ENCODE data around the gene GRB14. TPM values are rescaled to one million over a fixed set of nuclear protein-coding genes. Genes with fewer than 3 reads are reported as not detected.

Gene GRB14
- total RNA-seq (0.19 TPM), polyA plus RNA-seq (0.41 TPM)
- long read RNA-seq, donor 1, result 0 reads
- long read RNA-seq, donor 2, result 0 reads
- long read RNA-seq, donor 3, result 0 reads
- long read RNA-seq, donor 4, result 0 reads
- long read RNA-seq, donor 5, result 0 reads
- long read RNA-seq, donor 6, result 0 reads
- long read RNA-seq, donor 7, result 0 reads
- long read RNA-seq, donor 8, result 0 reads
- long read RNA-seq, donor 9, result 0 reads
- long read RNA-seq, donor 10, result 0 reads

- Histone ChIP-seq H3K36me3 (ENCODE audit: control insufficient read depth in 2 of 2, insufficient read depth in 2 of 2, low read length in 1 of 2) (no peaks in the 10 kb centered on the region), H3K4me1 (ENCODE audit: control insufficient read depth in 2 of 2, insufficient read depth in 2 of 2, low read length in 2 of 2) (peaks cover 6 to 7% of the 10 kb centered on the region in 2 donors), H3K9me3 (ENCODE audit: control insufficient read depth in 2 of 2, insufficient read depth in 1 of 2, low read length in 1 of 2) (no peaks in the 10 kb centered on the region), H3K4me3 (ENCODE audit: low read length in 2 of 2) (peak within 1 kb of the TSS in 1 of 2 donors; percentile 47), H3K27ac (ENCODE audit: low read depth in 1 of 2, low read length in 1 of 2) (no peak within 1 kb of the TSS), H3K27me3 (ENCODE audit: control insufficient read depth in 2 of 2, insufficient read depth in 1 of 2, low read length in 1 of 2) (peaks cover 24 to 47% of the 10 kb centered on the region in 2 donors)
- DNase-seq (ENCODE audit: low read depth in 6 of 9, low spot score in 9 of 9), result peak in 3 of 9 donors; percentile 15 to 32 (median 16)
- WGBS, result under 1% methylated on average over 95 of the region's 96 CpGs
These were observed at the start of gene GRB14 for GRCh38 chr2:164620873-164621763. GRB14 (minus strand) TSS chr2:164621482; CDS start chr2:164621309, 173 bp downstream.

DNA sequence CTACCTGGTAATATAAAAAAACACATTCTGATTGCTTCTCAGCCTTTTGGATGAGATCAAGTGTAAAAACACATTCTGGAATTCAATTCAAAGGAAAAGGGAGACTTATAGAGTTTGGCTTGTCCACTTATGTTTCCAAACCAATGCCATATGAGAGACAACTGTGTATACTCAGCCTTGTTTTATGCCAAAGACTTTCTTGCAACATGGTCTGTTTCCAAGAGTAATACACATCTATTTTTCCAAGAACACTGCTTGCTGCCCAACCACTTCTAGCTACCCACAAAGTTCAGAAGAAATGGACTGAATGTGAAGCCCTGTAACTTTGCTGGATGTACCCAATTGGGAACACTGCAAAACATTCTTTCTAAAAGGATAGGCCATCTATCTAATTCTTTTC is 48.0 kb upstream of the GRB14 start:
- H3K4me3 ChIP-seq (ENCODE audit: low read length in 2 of 2), result no peak overlapping the region
- H3K27ac ChIP-seq (ENCODE audit: low read depth in 1 of 2, low read length in 1 of 2), result no peak overlapping the region
- no peaks in the 10 kb centered on the region for H3K9me3 ChIP-seq (ENCODE audit: control insufficient read depth in 2 of 2, insufficient read depth in 1 of 2, low read length in 1 of 2)
- H3K36me3 ChIP-seq (ENCODE audit: control insufficient read depth in 2 of 2, insufficient read depth in 2 of 2, low read length in 1 of 2), result no peaks in the 10 kb centered on the region
- no peaks in the 10 kb centered on the region for H3K27me3 ChIP-seq (ENCODE audit: control insufficient read depth in 2 of 2, insufficient read depth in 1 of 2, low read length in 1 of 2)
- no peaks in the 10 kb centered on the region for H3K4me1 ChIP-seq (ENCODE audit: control insufficient read depth in 2 of 2, insufficient read depth in 2 of 2, low read length in 2 of 2)
- no peak for DNase-seq (ENCODE audit: low read depth in 6 of 9, low spot score in 9 of 9)

GRCh38 chr2:164667566-164667965 is 46.3 kb upstream of the GRB14 start:
- Histone ChIP-seq H3K4me3 (ENCODE audit: low read length in 2 of 2) (no peak overlapping the region), H3K36me3 (ENCODE audit: control insufficient read depth in 2 of 2, insufficient read depth in 2 of 2, low read length in 1 of 2) (no peaks in the 10 kb centered on the region), H3K9me3 (ENCODE audit: control insufficient read depth in 2 of 2, insufficient read depth in 1 of 2, low read length in 1 of 2) (no peaks in the 10 kb centered on the region), H3K27ac (ENCODE audit: low read depth in 1 of 2, low read length in 1 of 2) (no peak overlapping the region), H3K4me1 (ENCODE audit: control insufficient read depth in 2 of 2, insufficient read depth in 2 of 2, low read length in 2 of 2) (no peaks in the 10 kb centered on the region), H3K27me3 (ENCODE audit: control insufficient read depth in 2 of 2, insufficient read depth in 1 of 2, low read length in 1 of 2) (no peaks in the 10 kb centered on the region)
- 92% methylated on average over 2 of the region's 2 CpGs for WGBS
- no peak for DNase-seq (ENCODE audit: low read depth in 6 of 9, low spot score in 9 of 9)

DNA sequence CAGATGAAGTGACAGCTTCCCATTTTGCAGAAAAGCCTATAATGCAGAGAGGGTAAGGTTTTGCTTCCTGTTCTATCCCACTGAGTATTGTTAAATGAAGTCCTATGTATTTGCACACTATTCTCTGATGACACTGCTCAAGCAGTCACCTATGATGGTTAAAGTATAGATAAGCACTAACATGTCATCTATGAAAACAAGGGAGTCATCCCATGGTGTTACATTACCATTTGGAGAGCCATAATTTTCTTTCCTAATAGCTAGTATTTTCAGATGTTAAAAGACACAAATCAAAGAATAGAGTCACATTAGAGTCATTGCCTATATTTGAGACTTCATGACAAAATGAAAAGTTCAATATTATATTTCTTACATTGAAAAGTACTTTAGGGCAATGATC is 42.8 kb upstream of the GRB14 start:
- no peak overlapping the region for H3K27ac ChIP-seq (ENCODE audit: low read depth in 1 of 2, low read length in 1 of 2)
- H3K27me3 ChIP-seq (ENCODE audit: control insufficient read depth in 2 of 2, insufficient read depth in 1 of 2, low read length in 1 of 2), result no peaks in the 10 kb centered on the region
- no peaks in the 10 kb centered on the region for H3K9me3 ChIP-seq (ENCODE audit: control insufficient read depth in 2 of 2, insufficient read depth in 1 of 2, low read length in 1 of 2)
- DNase-seq (ENCODE audit: low read depth in 6 of 9, low spot score in 9 of 9), result no peak
- no peaks in the 10 kb centered on the region for H3K36me3 ChIP-seq (ENCODE audit: control insufficient read depth in 2 of 2, insufficient read depth in 2 of 2, low read length in 1 of 2)
- H3K4me3 ChIP-seq (ENCODE audit: low read length in 2 of 2), result no peak overlapping the region
- no peaks in the 10 kb centered on the region for H3K4me1 ChIP-seq (ENCODE audit: control insufficient read depth in 2 of 2, insufficient read depth in 2 of 2, low read length in 2 of 2)

GRCh38 chr2:164662868-164663631 is 41.8 kb upstream of the GRB14 start:
- no peaks in the 10 kb centered on the region for H3K9me3 ChIP-seq (ENCODE audit: control insufficient read depth in 2 of 2, insufficient read depth in 1 of 2, low read length in 1 of 2)
- no peaks in the 10 kb centered on the region for H3K27me3 ChIP-seq (ENCODE audit: control insufficient read depth in 2 of 2, insufficient read depth in 1 of 2, low read length in 1 of 2)
- H3K4me3 ChIP-seq (ENCODE audit: low read length in 2 of 2), result no peak overlapping the region
- no peak overlapping the region for H3K27ac ChIP-seq (ENCODE audit: low read depth in 1 of 2, low read length in 1 of 2)
- DNase-seq (ENCODE audit: low read depth in 6 of 9, low spot score in 9 of 9), result no peak
- 95% methylated on average over 1 of the region's 1 CpG for WGBS
- no peaks in the 10 kb centered on the region for H3K4me1 ChIP-seq (ENCODE audit: control insufficient read depth in 2 of 2, insufficient read depth in 2 of 2, low read length in 2 of 2)
- H3K36me3 ChIP-seq (ENCODE audit: control insufficient read depth in 2 of 2, insufficient read depth in 2 of 2, low read length in 1 of 2), result no peaks in the 10 kb centered on the region

DNA sequence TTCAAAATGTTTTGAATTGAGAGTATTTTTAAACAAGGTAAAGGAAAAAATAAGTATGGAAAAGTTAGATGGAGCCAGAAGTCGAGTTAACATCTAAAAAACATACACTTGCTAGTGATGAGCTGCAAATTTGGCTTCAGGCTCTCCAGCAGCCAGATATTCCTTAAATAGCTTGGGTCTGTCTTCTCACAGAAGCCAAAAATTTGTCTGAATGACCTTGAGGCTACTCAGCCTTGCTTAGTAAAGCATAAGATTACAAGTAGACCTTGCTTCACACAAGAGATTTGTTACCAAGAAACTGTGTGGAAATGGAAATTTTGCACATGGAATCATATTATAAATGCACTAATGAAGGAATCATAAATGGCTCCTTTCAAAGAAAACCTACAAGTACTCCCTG is 40.8 kb upstream of the GRB14 start:
- H3K27ac ChIP-seq (ENCODE audit: low read depth in 1 of 2, low read length in 1 of 2), result no peak overlapping the region
- no peak overlapping the region for H3K4me3 ChIP-seq (ENCODE audit: low read length in 2 of 2)
- no peaks in the 10 kb centered on the region for H3K9me3 ChIP-seq (ENCODE audit: control insufficient read depth in 2 of 2, insufficient read depth in 1 of 2, low read length in 1 of 2)
- no peaks in the 10 kb centered on the region for H3K4me1 ChIP-seq (ENCODE audit: control insufficient read depth in 2 of 2, insufficient read depth in 2 of 2, low read length in 2 of 2)
- WGBS, result 86% methylated on average over 1 of the region's 1 CpG
- no peaks in the 10 kb centered on the region for H3K36me3 ChIP-seq (ENCODE audit: control insufficient read depth in 2 of 2, insufficient read depth in 2 of 2, low read length in 1 of 2)
- no peak for DNase-seq (ENCODE audit: low read depth in 6 of 9, low spot score in 9 of 9)
- no peaks in the 10 kb centered on the region for H3K27me3 ChIP-seq (ENCODE audit: control insufficient read depth in 2 of 2, insufficient read depth in 1 of 2, low read length in 1 of 2)

DNA sequence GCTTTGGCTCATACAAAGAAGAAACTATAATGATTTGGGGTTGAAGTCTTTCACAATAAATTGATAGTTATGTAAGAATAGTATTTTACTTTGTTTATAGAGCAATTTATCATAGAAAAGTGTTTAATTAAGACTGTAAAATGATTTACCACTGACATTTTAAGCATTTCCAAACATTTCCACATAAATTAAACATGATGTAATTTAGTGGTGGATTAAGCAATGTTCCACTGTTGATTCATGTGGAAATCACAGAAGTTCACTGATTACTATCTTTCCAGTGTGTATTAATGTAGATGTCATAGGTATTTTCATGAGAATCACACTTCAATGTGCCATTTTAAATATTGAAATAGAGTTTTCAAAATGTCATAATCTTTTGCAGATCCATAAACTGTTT is 40.1 kb upstream of the GRB14 start:
- no peak for DNase-seq (ENCODE audit: low read depth in 6 of 9, low spot score in 9 of 9)
- Histone ChIP-seq H3K9me3 (ENCODE audit: control insufficient read depth in 2 of 2, insufficient read depth in 1 of 2, low read length in 1 of 2) (no peaks in the 10 kb centered on the region), H3K4me3 (ENCODE audit: low read length in 2 of 2) (no peak overlapping the region), H3K4me1 (ENCODE audit: control insufficient read depth in 2 of 2, insufficient read depth in 2 of 2, low read length in 2 of 2) (no peaks in the 10 kb centered on the region), H3K36me3 (ENCODE audit: control insufficient read depth in 2 of 2, insufficient read depth in 2 of 2, low read length in 1 of 2) (no peaks in the 10 kb centered on the region), H3K27ac (ENCODE audit: low read depth in 1 of 2, low read length in 1 of 2) (no peak overlapping the region), H3K27me3 (ENCODE audit: control insufficient read depth in 2 of 2, insufficient read depth in 1 of 2, low read length in 1 of 2) (no peaks in the 10 kb centered on the region)

DNA sequence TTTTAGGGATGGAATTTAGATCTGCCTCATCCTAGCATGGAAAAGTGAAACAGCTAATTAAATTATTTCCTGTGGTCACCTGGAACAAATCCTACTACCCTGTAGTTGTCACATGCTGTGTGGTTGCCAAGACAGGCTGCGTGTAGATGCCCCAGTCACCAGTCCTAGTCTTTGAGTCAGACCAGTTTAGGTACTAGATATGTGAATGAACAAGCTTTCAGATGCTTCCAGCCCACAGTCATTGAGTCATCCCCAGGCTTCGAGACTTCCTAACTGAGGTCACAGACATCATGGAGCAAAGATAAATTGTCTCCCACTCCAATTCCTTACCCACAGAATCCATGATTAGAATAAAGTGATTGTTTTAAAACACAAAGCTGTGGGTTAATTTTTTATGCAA is 35.8 kb upstream of the GRB14 start:
- 96% methylated on average over 2 of the region's 2 CpGs for WGBS

DNA sequence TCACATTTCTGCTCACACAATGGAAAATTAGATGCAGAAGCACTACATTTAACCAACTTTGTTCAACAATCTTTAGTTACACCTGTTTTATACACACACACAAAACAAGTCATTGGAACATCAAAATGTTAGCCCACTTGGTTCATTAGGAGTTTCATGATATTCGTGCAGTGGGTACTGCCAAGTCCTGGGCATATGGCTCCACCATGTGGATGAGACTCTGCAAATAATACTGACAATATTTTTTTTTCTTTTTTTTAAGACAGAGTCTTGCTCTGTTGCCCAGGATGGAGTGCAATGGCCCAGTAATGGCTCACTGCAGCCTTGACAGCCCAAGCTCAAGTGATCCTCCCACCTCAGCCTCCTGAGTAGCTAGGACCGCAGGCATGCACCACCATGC is 34.5 kb upstream of the GRB14 start:
- WGBS, result 96% methylated on average over 2 of the region's 2 CpGs
- Histone ChIP-seq H3K4me3 (ENCODE audit: low read length in 2 of 2) (no peak overlapping the region), H3K4me1 (ENCODE audit: control insufficient read depth in 2 of 2, insufficient read depth in 2 of 2, low read length in 2 of 2) (no peaks in the 10 kb centered on the region), H3K9me3 (ENCODE audit: control insufficient read depth in 2 of 2, insufficient read depth in 1 of 2, low read length in 1 of 2) (no peaks in the 10 kb centered on the region), H3K27me3 (ENCODE audit: control insufficient read depth in 2 of 2, insufficient read depth in 1 of 2, low read length in 1 of 2) (no peaks in the 10 kb centered on the region), H3K27ac (ENCODE audit: low read depth in 1 of 2, low read length in 1 of 2) (no peak overlapping the region), H3K36me3 (ENCODE audit: control insufficient read depth in 2 of 2, insufficient read depth in 2 of 2, low read length in 1 of 2) (no peaks in the 10 kb centered on the region)
- DNase-seq (ENCODE audit: low read depth in 6 of 9, low spot score in 9 of 9), result no peak

More for the DNA sequence above, 35.8 kb upstream of the GRB14 start:
- Histone ChIP-seq H3K4me3 (ENCODE audit: low read length in 2 of 2) (no peak overlapping the region), H3K27ac (ENCODE audit: low read depth in 1 of 2, low read length in 1 of 2) (no peak overlapping the region), H3K27me3 (ENCODE audit: control insufficient read depth in 2 of 2, insufficient read depth in 1 of 2, low read length in 1 of 2) (no peaks in the 10 kb centered on the region), H3K9me3 (ENCODE audit: control insufficient read depth in 2 of 2, insufficient read depth in 1 of 2, low read length in 1 of 2) (no peaks in the 10 kb centered on the region), H3K4me1 (ENCODE audit: control insufficient read depth in 2 of 2, insufficient read depth in 2 of 2, low read length in 2 of 2) (no peaks in the 10 kb centered on the region), H3K36me3 (ENCODE audit: control insufficient read depth in 2 of 2, insufficient read depth in 2 of 2, low read length in 1 of 2) (no peaks in the 10 kb centered on the region)
- DNase-seq (ENCODE audit: low read depth in 6 of 9, low spot score in 9 of 9), result no peak
